Heart left ventricle (tissue), 13 donors: ENCODE data around the gene XPOT.

Experiments
- CTCF ChIP-seq, 12 donors: fragments of 200-600 bp; sonication (generic) in 4 of 12; IDR thresholded peaks; one replicate each; pipeline versions ENCODE4 v1.5.0 to v1.8.0; 2018 to 2022; ENCODE audit warnings: antibody characterized with exemption in 12 of 12, mild to moderate bottlenecking in 5 of 12
- POLR2A ChIP-seq, 2 donors: fragments of 450-650 bp; IDR thresholded peaks; one replicate each; pipeline ENCODE4 v1.6.1; 2017; ENCODE audit warnings: antibody characterized with exemption in 2 of 2, mild to moderate bottlenecking in 2 of 2, moderate library complexity in 2 of 2
- donor health status: ischemic (EF 13 %, LVEDD 7.1; RV severe dilation, severe dysfunction).
- donor health status: DM: no; HTN: yes; CAD: no.
- donor health status: DM: no; HTN: no; CAD: no.
- donor health status: ischemic (EF 25% LVEDD 6.9; RV normal size, moderate dysfunction).
- donor health status: ischemic (EF 25% LVEDD 5.7; RV mildly dilated, moderate dysfunction).
- donor health status: ischemic (EF 35%, LVEDD 5.7; RV mildly dilated, moderate dysfunction).
- donor health status: nonischemic (EF 11% LVEDD 7.7; RV severe dilation, severe dysfunction).
- donor health status: DM: yes; HTN: yes; CAD: no.
- donor health status: PGD.
- donor health status: ischemic (EF 29% LVEDD 5.4; RV normal size, mild dysfunction).
- donor health status: nonischemic (EF 23%, LVEDD 6.1; RV moderate dilation, normal function).

- no peak for TF ChIP-seq CTCF (IDR thresholded peaks at IDR 0.05)
- TF ChIP-seq POLR2A (IDR thresholded peaks at IDR 0.05): no peak
These were observed 13.8 kb upstream of the XPOT start, which contains the start of gene C12orf56 for GRCh38 chr12:64390275-64390851.
